KMS-11 (cell line): ENCODE data around the gene BARX2.

Source experiments
- H2AFZ ChIP-seq: fragments of 200-600 bp; sonication (generic); 2 replicates; pipeline ENCODE4 v1.6.1; 2016; ENCODE audit warnings: antibody characterized with exemption, mixed run types, low read depth
- H3K27ac ChIP-seq: fragments of 200-600 bp; sonication (generic); 2 replicates; pipeline ENCODE4 v1.6.1; 2016; ENCODE audit warnings: mild to moderate bottlenecking, mixed run types
- H3K27me3 ChIP-seq: fragments of 200-600 bp; sonication (generic); 2 replicates; pipeline ENCODE4 v1.6.1; 2017; ENCODE audit warnings: mild to moderate bottlenecking, low read depth, mixed run types, moderate library complexity; ENCODE audit not compliant: insufficient read depth
- H3K36me3 ChIP-seq: fragments of 200-600 bp; sonication (generic); 2 replicates; pipeline ENCODE4 v1.6.1; 2017; ENCODE audit warnings: mild to moderate bottlenecking, mixed run types; ENCODE audit not compliant: insufficient read depth
- H3K4me1 ChIP-seq: fragments of 200-600 bp; sonication (generic); 2 replicates; pipeline ENCODE4 v1.6.1; 2016; ENCODE audit warnings: mild to moderate bottlenecking, low read depth, mixed run types; ENCODE audit not compliant: poor library complexity, severe bottlenecking
- H3K4me2 ChIP-seq: fragments of 200-600 bp; sonication (generic); 2 replicates; pipeline ENCODE4 v1.7.0; 2016; ENCODE audit warnings: mild to moderate bottlenecking, mixed run types
- H3K4me3 ChIP-seq: fragments of 200-600 bp; sonication (generic); IDR thresholded peaks from 2 replicates; pipeline ENCODE4 v1.6.1; 2017; ENCODE audit warnings: low read depth, low read length, mixed read lengths; ENCODE audit not compliant: insufficient read depth
- H3K79me2 ChIP-seq: fragments of 200-600 bp; sonication (generic); 2 replicates; pipeline ENCODE4 v1.6.1; 2016; ENCODE audit warnings: low read depth, mixed run types; ENCODE audit not compliant: insufficient read depth
- H3K9ac ChIP-seq: fragments of 200-600 bp; sonication (generic); 2 replicates; pipeline ENCODE4 v1.6.1; 2016; ENCODE audit warnings: mild to moderate bottlenecking, mixed run types
- H4K20me1 ChIP-seq: fragments of 200-600 bp; sonication (generic); 2 replicates; pipeline ENCODE4 v1.6.1; 2016; ENCODE audit warnings: mild to moderate bottlenecking, mixed run types; ENCODE audit not compliant: insufficient read depth
- CTCF ChIP-seq: fragments of 200-600 bp; sonication (generic); conservative IDR thresholded peaks from 2 replicates; pipeline ENCODE4 v1.6.1; 2017; ENCODE audit warnings: low read depth, mild to moderate bottlenecking, antibody characterized with exemption, low read length, moderate library complexity, mixed read lengths

The BARX2 gene

DNA sequence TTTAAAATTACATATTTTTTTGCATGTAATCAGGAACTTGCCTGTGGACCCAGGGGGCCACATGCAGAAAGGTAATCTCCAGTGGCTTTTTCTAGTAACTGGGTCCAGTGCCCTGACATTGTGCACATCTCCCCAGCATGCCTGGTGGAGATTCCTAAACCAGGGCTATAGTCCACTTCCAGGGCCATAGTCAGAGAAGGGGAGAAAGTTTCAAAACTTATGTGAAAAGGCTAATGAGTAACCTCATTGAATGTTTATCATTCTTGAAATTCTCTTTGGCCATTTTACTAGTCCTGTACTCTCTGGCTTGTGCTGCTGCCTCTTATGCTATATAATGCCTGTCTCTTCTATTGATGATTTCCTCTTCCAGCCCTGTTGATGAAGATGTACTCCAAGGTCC, 47.8 kb downstream of the BARX2 start:
- H3K4me1 ChIP-seq = no peaks in the 10 kb centered on the region
- TF ChIP-seq CTCF = no peak

GRCh38 chr11:129425214-129425613, 49.6 kb downstream of the BARX2 start:
- Histone ChIP-seq H3K79me2 (no peaks in the 10 kb centered on the region), H3K36me3 (no peaks in the 10 kb centered on the region), H3K27ac (no peak overlapping the region), H3K4me3 (no peak overlapping the region), H3K4me1 (no peaks in the 10 kb centered on the region), H3K4me2 (no peak overlapping the region), H4K20me1 (no peaks in the 10 kb centered on the region), H3K27me3 (no peaks in the 10 kb centered on the region), H2AFZ (no peak overlapping the region), H3K9ac (no peak overlapping the region)
- no peak for TF ChIP-seq CTCF

More for the DNA sequence above, 47.8 kb downstream of the BARX2 start:
- no peaks in the 10 kb centered on the region for H4K20me1 ChIP-seq
- H3K4me2 ChIP-seq = no peak overlapping the region
- H3K79me2 ChIP-seq = no peaks in the 10 kb centered on the region
- no peak overlapping the region for H3K9ac ChIP-seq
- H2AFZ ChIP-seq = no peak overlapping the region
- H3K27ac ChIP-seq = no peak overlapping the region
- H3K36me3 ChIP-seq = no peaks in the 10 kb centered on the region
- no peaks in the 10 kb centered on the region for H3K27me3 ChIP-seq
- H3K4me3 ChIP-seq = no peak overlapping the region

DNA sequence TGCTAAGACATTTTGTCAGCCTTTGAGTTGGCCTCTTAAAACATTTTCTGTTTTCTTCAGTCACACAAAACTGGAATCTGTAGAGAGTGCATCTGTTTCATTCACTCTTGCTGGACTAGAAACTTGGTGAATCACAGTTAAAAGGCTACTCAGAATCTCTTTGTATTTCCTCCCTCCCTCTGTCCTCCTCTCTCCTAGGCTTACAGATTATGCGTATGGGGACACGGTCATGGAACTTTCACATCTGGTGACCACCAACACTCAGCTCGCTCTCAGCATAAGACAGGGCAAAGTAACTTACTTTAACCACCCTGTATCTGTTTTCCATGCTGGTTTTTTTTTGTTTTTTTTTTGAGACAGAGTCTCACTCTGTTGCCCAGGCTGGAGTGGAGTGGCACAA, 50.4 kb downstream of the BARX2 start:
- H3K79me2 ChIP-seq = no peaks in the 10 kb centered on the region
- H3K27me3 ChIP-seq = no peaks in the 10 kb centered on the region
- no peak overlapping the region for H2AFZ ChIP-seq
- H4K20me1 ChIP-seq = no peaks in the 10 kb centered on the region
- H3K36me3 ChIP-seq = no peaks in the 10 kb centered on the region
- no peak overlapping the region for H3K27ac ChIP-seq
- H3K4me2 ChIP-seq = no peak overlapping the region
- no peak for TF ChIP-seq CTCF
- H3K9ac ChIP-seq = no peak overlapping the region
- H3K4me1 ChIP-seq = no peaks in the 10 kb centered on the region
- H3K4me3 ChIP-seq = no peak overlapping the region

DNA sequence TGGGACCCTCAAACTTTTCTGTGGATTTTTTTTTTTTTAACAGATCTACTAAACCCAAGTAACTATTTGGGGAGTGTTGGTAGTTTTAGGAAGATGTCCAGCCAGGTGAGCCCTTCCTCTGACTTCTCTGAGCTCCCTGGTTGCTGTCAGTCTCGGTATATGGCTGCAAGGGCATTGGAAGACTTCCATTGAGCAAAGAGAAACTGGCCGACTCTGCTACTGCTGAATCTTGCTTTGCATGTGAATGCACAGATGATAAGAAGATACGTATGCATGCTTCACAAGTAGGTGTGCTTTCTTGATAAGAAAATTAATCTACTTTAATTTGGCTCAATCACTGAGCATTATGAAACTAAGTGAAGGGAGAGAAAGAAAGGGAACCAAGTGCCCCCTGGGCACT, 51.1 kb downstream of the BARX2 start:
- Histone ChIP-seq H3K79me2 (no peaks in the 10 kb centered on the region), H3K27me3 (no peaks in the 10 kb centered on the region), H3K4me3 (no peak overlapping the region), H3K36me3 (no peaks in the 10 kb centered on the region), H3K9ac (no peak overlapping the region), H3K4me2 (no peak overlapping the region), H3K4me1 (no peaks in the 10 kb centered on the region), H3K27ac (no peak overlapping the region), H4K20me1 (no peaks in the 10 kb centered on the region), H2AFZ (no peak overlapping the region)
- TF ChIP-seq CTCF = no peak

- no peak overlapping the region for H3K4me3 ChIP-seq
- no peak overlapping the region for H2AFZ ChIP-seq
- H3K4me1 ChIP-seq = no peaks in the 10 kb centered on the region
- no peak overlapping the region for H3K9ac ChIP-seq
- H3K36me3 ChIP-seq = no peaks in the 10 kb centered on the region
- TF ChIP-seq CTCF = no peak
- H3K27me3 ChIP-seq = no peaks in the 10 kb centered on the region
- no peak overlapping the region for H3K27ac ChIP-seq
- no peaks in the 10 kb centered on the region for H4K20me1 ChIP-seq
- no peak overlapping the region for H3K4me2 ChIP-seq
- no peaks in the 10 kb centered on the region for H3K79me2 ChIP-seq
Observed at GRCh38 chr11:129427376-129427775, 51.7 kb downstream of the BARX2 start.
